WTC11 (cell line): ENCODE results near the gene SEZ6. TPM values are rescaled to one million over a fixed set of nuclear protein-coding genes. Genes with fewer than 3 reads are reported as not detected.

Experiments
- ATAC-seq: fragments of 200-7000 bp; cut with Tn5 transposase; 2 replicates; pipeline ENCODE4 v1.10.0; 2021; ENCODE audit warnings: mild to moderate bottlenecking, moderate library complexity
- CTCF ChIA-PET: fragments of 300-600 bp; sonication (Branson Sonifier 250); formaldehyde crosslinking; loops from one replicate; lab custom pipeline; 2021; ENCODE audit warnings: antibody characterized with exemption; lab: Charles Lee
- POLR2A ChIA-PET: fragments of 350-600 bp; sonication (Branson Sonifier 250); formaldehyde crosslinking; loops from one replicate; lab custom pipeline; 2021; ENCODE audit warnings: antibody characterized with exemption; lab: Charles Lee
- DNase-seq: peaks from one replicate; pipeline ENCODE4 v3.0.0; 2021; ENCODE audit warnings: low spot score
- H3K27ac Mint-ChIP-seq: 2 replicates; pipeline ENCODE4 v1.8.0; 2021; ENCODE audit warnings: mixed read lengths
- H3K27me3 Mint-ChIP-seq: 2 replicates; pipeline ENCODE4 v1.8.0; 2021; ENCODE audit warnings: low read depth, mild to moderate bottlenecking, moderate library complexity, mixed read lengths
- H3K36me3 Mint-ChIP-seq: 2 replicates; pipeline ENCODE4 v1.8.0; 2021; ENCODE audit warnings: mixed read lengths
- H3K4me1 Mint-ChIP-seq: 2 replicates; pipeline ENCODE4 v1.8.0; 2022; ENCODE audit warnings: mixed read lengths
- H3K4me3 Mint-ChIP-seq: 2 replicates; pipeline ENCODE4 v1.8.0; 2021; ENCODE audit warnings: mild to moderate bottlenecking, moderate library complexity, mixed read lengths
- H3K9me3 Mint-ChIP-seq: 2 replicates; pipeline ENCODE4 v1.8.0; 2021; ENCODE audit warnings: mixed read lengths
- AFF4 ChIP-seq: sonication (generic); formaldehyde crosslinking; IDR thresholded peaks from 2 replicates; pipeline ENCODE4 v1.8.1; 2023; ENCODE audit warnings: mild to moderate bottlenecking, missing genetic modification reagents, borderline replicate concordance
- AR ChIP-seq: fragments of 250-450 bp; sonication (Bioruptor Pico); IDR thresholded peaks from 2 replicates; pipeline ENCODE4 v1.9.0; 2021; ENCODE audit warnings: mild to moderate bottlenecking
- CBFB ChIP-seq: sonication (generic); formaldehyde crosslinking; IDR thresholded peaks from 2 replicates; pipeline ENCODE4 v1.8.1; 2022; ENCODE audit warnings: mild to moderate bottlenecking, low read depth, missing genetic modification reagents
- E2F5 ChIP-seq: sonication (generic); formaldehyde crosslinking; IDR thresholded peaks from 2 replicates; pipeline ENCODE4 v1.8.1; 2022; ENCODE audit warnings: mild to moderate bottlenecking, moderate library complexity, missing genetic modification reagents
- KAT7 ChIP-seq: sonication (generic); formaldehyde crosslinking; IDR thresholded peaks from 2 replicates; pipeline ENCODE4 v1.8.1; 2023; ENCODE audit warnings: missing genetic modification reagents, mild to moderate bottlenecking, borderline replicate concordance
- MLX ChIP-seq: sonication (generic); formaldehyde crosslinking; IDR thresholded peaks from 2 replicates; pipeline ENCODE4 v1.8.1; 2023; ENCODE audit warnings: mild to moderate bottlenecking, missing genetic modification reagents, moderate library complexity
- MXD4 ChIP-seq: fragments of 250-450 bp; sonication (Bioruptor Pico); IDR thresholded peaks from 2 replicates; pipeline ENCODE4 v1.8.0; 2021; ENCODE audit warnings: mild to moderate bottlenecking, moderate library complexity, borderline replicate concordance
- NR3C1 ChIP-seq: sonication (generic); formaldehyde crosslinking; conservative IDR thresholded peaks from 2 replicates; pipeline ENCODE4 v1.8.1; 2023; ENCODE audit warnings: low read depth, mild to moderate bottlenecking, missing genetic modification reagents
- RORB ChIP-seq: fragments of 250-450 bp; sonication (Bioruptor Pico); IDR thresholded peaks from 2 replicates; pipeline ENCODE4 v1.9.0; 2021; ENCODE audit warnings: mild to moderate bottlenecking
- TCF7 ChIP-seq: sonication (generic); formaldehyde crosslinking; IDR thresholded peaks from 2 replicates; pipeline ENCODE4 v1.8.0; 2022; ENCODE audit warnings: mild to moderate bottlenecking, low read depth, missing genetic modification reagents, moderate library complexity
- TEAD4 ChIP-seq: sonication (generic); formaldehyde crosslinking; IDR thresholded peaks from 2 replicates; pipeline ENCODE4 v1.8.0; 2022; ENCODE audit warnings: mild to moderate bottlenecking, missing genetic modification reagents
- TP53 ChIP-seq: sonication (generic); formaldehyde crosslinking; IDR thresholded peaks from 2 replicates; pipeline ENCODE4 v1.8.1; 2023; ENCODE audit warnings: mild to moderate bottlenecking, missing genetic modification reagents
- ZNF138 ChIP-seq: sonication (generic); formaldehyde crosslinking; conservative IDR thresholded peaks from 2 replicates; pipeline ENCODE4 v1.8.1; 2022; ENCODE audit warnings: mild to moderate bottlenecking, moderate library complexity, missing genetic modification reagents
- ZNF263 ChIP-seq: sonication (generic); formaldehyde crosslinking; IDR thresholded peaks from 2 replicates; pipeline ENCODE4 v1.8.1; 2022; ENCODE audit warnings: low read depth, mild to moderate bottlenecking, moderate library complexity, missing genetic modification reagents
- total RNA-seq: library from RNA; stranded (reverse); gene quantifications from 3 replicates; pipeline ENCODE4 v1.2.3, GENCODE V29; 2021
- TF ChIP-seq, protein P1 (sequence below): fragments of 250-450 bp; sonication (Bioruptor Pico); IDR thresholded peaks from 2 replicates; pipeline ENCODE4 v1.9.0; 2021; ENCODE audit warnings: mild to moderate bottlenecking, borderline replicate concordance
- TF ChIP-seq, protein P2 (sequence below): sonication (generic); formaldehyde crosslinking; IDR thresholded peaks from 2 replicates; pipeline ENCODE4 v1.8.0; 2022; ENCODE audit warnings: mild to moderate bottlenecking, missing genetic modification reagents

The SEZ6 gene
- total RNA-seq, 1 experiment from 2014 or later = 3.0 TPM

DNA sequence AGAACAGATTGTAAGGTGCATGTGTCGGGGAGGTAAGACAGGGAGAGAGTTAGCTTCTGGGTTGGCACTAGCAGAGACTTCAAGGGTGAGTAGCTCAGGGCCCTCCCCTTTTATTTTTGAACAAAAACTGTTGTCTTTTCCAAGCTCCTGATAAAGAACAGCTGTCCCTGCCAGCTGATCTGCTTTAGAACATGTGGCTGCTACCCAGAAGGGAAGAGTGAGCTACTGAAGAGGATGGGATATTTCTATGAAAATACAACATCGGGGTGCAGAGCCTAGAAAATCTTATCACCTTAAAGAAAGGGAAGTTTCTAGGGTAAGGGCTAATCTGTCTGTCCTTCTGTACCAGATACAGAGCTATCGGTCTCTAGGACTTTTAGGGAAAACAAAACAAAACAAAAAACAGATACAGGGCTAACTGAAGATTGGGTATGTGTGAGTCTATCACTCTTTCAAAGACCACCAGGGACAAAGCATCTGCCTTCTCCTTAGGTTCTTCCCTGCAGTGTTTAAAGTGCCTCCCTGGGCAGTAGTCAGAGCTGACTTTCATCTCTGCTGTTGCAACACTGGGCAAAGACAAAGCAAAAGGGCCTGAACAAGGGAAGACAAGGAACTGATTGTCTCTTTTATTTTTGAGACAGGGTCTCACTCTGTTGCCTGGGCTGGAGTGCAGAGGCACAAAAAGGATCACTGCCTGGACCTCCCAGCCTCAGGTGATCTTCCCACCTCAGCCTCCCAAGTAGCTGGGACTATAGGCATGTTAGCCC is 97.9 kb downstream of the SEZ6 start (continued):
- TF ChIP-seq MXD4 (CRISPR knock-in tag) (no peak), TP53 (no peak)

DNA sequence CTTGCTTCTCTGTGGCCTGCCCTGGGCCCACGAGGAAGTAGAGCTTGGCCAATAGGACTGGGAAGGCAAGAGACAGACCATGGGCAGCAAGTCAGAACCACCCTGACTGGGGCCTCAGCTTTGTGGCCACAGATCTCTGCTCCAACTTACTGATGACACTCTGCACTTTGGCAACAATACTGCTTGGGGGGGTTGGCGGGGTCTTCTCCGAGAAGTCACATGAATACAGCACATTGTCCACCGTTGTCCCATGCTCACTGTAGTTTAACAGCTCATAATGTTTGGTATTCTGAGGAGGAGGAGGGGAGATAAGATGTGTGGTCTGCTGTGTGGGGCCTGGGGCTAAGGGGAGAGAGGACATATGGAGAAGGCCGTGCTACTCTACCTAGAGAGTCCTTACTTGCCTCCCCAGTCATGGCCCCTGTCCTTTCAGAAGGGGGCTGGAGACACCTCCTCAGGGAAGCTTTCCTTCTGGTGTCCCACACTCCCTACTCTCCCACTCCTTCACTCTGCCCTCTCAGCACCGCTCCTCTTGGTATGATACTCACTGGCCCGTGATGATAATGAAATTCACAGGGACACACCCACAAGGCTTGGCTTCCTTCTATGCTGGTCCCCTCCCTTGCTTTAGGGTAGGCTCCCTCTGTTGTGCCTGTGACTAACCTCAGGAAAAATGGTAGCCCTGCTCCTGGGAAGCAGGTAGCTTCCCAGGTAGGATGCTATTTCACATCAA is 99.0 kb downstream of the SEZ6 start:
- H3K27ac Mint-ChIP-seq = peak overlapping the region; percentile 76; the same call in 1 of the 2 replicates
- no peak for DNase-seq
- H3K36me3 Mint-ChIP-seq = peaks cover 53% of the 10 kb centered on the region
- TF ChIP-seq AR (CRISPR knock-in tag) = no peak
- TF ChIP-seq ZNF138 (CRISPR knock-in tag) = no peak
- TF ChIP-seq TEAD4 = no peak
- TF ChIP-seq, protein P1, sequence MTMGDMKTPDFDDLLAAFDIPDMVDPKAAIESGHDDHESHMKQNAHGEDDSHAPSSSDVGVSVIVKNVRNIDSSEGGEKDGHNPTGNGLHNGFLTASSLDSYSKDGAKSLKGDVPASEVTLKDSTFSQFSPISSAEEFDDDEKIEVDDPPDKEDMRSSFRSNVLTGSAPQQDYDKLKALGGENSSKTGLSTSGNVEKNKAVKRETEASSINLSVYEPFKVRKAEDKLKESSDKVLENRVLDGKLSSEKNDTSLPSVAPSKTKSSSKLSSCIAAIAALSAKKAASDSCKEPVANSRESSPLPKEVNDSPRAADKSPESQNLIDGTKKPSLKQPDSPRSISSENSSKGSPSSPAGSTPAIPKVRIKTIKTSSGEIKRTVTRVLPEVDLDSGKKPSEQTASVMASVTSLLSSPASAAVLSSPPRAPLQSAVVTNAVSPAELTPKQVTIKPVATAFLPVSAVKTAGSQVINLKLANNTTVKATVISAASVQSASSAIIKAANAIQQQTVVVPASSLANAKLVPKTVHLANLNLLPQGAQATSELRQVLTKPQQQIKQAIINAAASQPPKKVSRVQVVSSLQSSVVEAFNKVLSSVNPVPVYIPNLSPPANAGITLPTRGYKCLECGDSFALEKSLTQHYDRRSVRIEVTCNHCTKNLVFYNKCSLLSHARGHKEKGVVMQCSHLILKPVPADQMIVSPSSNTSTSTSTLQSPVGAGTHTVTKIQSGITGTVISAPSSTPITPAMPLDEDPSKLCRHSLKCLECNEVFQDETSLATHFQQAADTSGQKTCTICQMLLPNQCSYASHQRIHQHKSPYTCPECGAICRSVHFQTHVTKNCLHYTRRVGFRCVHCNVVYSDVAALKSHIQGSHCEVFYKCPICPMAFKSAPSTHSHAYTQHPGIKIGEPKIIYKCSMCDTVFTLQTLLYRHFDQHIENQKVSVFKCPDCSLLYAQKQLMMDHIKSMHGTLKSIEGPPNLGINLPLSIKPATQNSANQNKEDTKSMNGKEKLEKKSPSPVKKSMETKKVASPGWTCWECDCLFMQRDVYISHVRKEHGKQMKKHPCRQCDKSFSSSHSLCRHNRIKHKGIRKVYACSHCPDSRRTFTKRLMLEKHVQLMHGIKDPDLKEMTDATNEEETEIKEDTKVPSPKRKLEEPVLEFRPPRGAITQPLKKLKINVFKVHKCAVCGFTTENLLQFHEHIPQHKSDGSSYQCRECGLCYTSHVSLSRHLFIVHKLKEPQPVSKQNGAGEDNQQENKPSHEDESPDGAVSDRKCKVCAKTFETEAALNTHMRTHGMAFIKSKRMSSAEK (CRISPR knock-in tag) = no peak
- TF ChIP-seq MLX (CRISPR knock-in tag) = no peak
- TF ChIP-seq NR3C1 (CRISPR knock-in tag) = no peak
- TF ChIP-seq ZNF263 (CRISPR knock-in tag) = no peak
- TF ChIP-seq TP53 = no peak
- TF ChIP-seq TCF7 (CRISPR knock-in tag) = no peak
- TF ChIP-seq RORB (CRISPR knock-in tag) = no peak
- no peak for TF ChIP-seq AFF4
- TF ChIP-seq E2F5 (CRISPR knock-in tag) = no peak
- TF ChIP-seq, protein P2, sequence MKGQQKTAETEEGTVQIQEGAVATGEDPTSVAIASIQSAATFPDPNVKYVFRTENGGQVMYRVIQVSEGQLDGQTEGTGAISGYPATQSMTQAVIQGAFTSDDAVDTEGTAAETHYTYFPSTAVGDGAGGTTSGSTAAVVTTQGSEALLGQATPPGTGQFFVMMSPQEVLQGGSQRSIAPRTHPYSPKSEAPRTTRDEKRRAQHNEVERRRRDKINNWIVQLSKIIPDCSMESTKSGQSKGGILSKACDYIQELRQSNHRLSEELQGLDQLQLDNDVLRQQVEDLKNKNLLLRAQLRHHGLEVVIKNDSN (CRISPR knock-in tag) = no peak
- TF ChIP-seq KAT7 (CRISPR knock-in tag) = no peak
- TF ChIP-seq CBFB (CRISPR knock-in tag) = no peak
- TF ChIP-seq, all 79 proteins: peak for 0
- no peaks in the 10 kb centered on the region for H3K9me3 Mint-ChIP-seq
- ChIA-PET POLR2A (no interaction called here), CTCF (interaction anchor here (0.9 to 9.0 kb wide), 3 partner anchors 28 to 178 kb away, joined by 5 to 103 read pairs (median 8); partner anchors contain the start of genes NEK8 and TLCD1)
- peaks cover 43% of the 10 kb centered on the region for H3K4me1 Mint-ChIP-seq
- no peak overlapping the region for H3K4me3 Mint-ChIP-seq
- no peak for ATAC-seq
- no peaks in the 10 kb centered on the region for H3K27me3 Mint-ChIP-seq
